Measurements from ENCODE around the gene NFE2L1.

Gene NFE2L1

GRCh38 chr17:48037838-48038323 lies 10.3 kb upstream of the NFE2L1 start:
- peaks cover 3% of the 10 kb centered on the region for H3K4me1 ChIP-seq (ENCODE audit: control insufficient read depth, insufficient read depth, low read length)
- no peaks in the 10 kb centered on the region for H3K36me3 ChIP-seq (ENCODE audit: control insufficient read depth, insufficient read depth, low read length)
- H3K9me3 ChIP-seq (ENCODE audit: control insufficient read depth, insufficient read depth, low read length), result no peaks in the 10 kb centered on the region
- peak overlapping the region; percentile 45 for H3K4me3 ChIP-seq (ENCODE audit: low read depth, low read length)
- H3K9ac ChIP-seq (ENCODE audit: low read depth, low read length), result no peak overlapping the region
- H3K27me3 ChIP-seq (ENCODE audit: control insufficient read depth, insufficient read depth, low read length), result peaks cover 28% of the 10 kb centered on the region

GRCh38 chr17:48038687-48039086 lies 9.5 kb upstream of the NFE2L1 start:
- Histone ChIP-seq H3K4me3 (ENCODE audit: low read depth, low read length) (no peak overlapping the region), H3K36me3 (ENCODE audit: control insufficient read depth, insufficient read depth, low read length) (no peaks in the 10 kb centered on the region), H3K9me3 (ENCODE audit: control insufficient read depth, insufficient read depth, low read length) (no peaks in the 10 kb centered on the region), H3K4me1 (ENCODE audit: control insufficient read depth, insufficient read depth, low read length) (peaks cover 3% of the 10 kb centered on the region), H3K9ac (ENCODE audit: low read depth, low read length) (no peak overlapping the region), H3K27me3 (ENCODE audit: control insufficient read depth, insufficient read depth, low read length) (peaks cover 32% of the 10 kb centered on the region)

GRCh38 chr17:48043176-48043575 lies 5.0 kb upstream of the NFE2L1 start:
- H3K9ac ChIP-seq (ENCODE audit: low read depth, low read length), result no peak overlapping the region
- H3K27me3 ChIP-seq (ENCODE audit: control insufficient read depth, insufficient read depth, low read length), result peaks cover 16% of the 10 kb centered on the region
- H3K4me3 ChIP-seq (ENCODE audit: low read depth, low read length), result no peak overlapping the region
- H3K4me1 ChIP-seq (ENCODE audit: control insufficient read depth, insufficient read depth, low read length), result no peaks in the 10 kb centered on the region
- H3K9me3 ChIP-seq (ENCODE audit: control insufficient read depth, insufficient read depth, low read length), result no peaks in the 10 kb centered on the region
- peaks cover 2% of the 10 kb centered on the region for H3K36me3 ChIP-seq (ENCODE audit: control insufficient read depth, insufficient read depth, low read length)

- Histone ChIP-seq H3K36me3 (ENCODE audit: control insufficient read depth, insufficient read depth, low read length) (peaks cover 2% of the 10 kb centered on the region), H3K9ac (ENCODE audit: low read depth, low read length) (no peak overlapping the region)
Observed at GRCh38 chr17:48044851-48045250, 3.3 kb upstream of the NFE2L1 start.

GRCh38 chr17:48045316-48046001 lies 2.7 kb upstream of the NFE2L1 start:
- no peaks in the 10 kb centered on the region for H3K9me3 ChIP-seq (ENCODE audit: control insufficient read depth, insufficient read depth, low read length)
- no peak overlapping the region for H3K4me3 ChIP-seq (ENCODE audit: low read depth, low read length)
- no peak overlapping the region for H3K9ac ChIP-seq (ENCODE audit: low read depth, low read length)
- H3K36me3 ChIP-seq (ENCODE audit: control insufficient read depth, insufficient read depth, low read length), result peaks cover 2% of the 10 kb centered on the region
- peaks cover 4% of the 10 kb centered on the region for H3K27me3 ChIP-seq (ENCODE audit: control insufficient read depth, insufficient read depth, low read length)
- peaks cover 2% of the 10 kb centered on the region for H3K4me1 ChIP-seq (ENCODE audit: control insufficient read depth, insufficient read depth, low read length)

More at GRCh38 chr17:48044851-48045250, 3.3 kb upstream of the NFE2L1 start:
- H3K4me3 ChIP-seq (ENCODE audit: low read depth, low read length), result no peak overlapping the region
- peaks cover 2% of the 10 kb centered on the region for H3K4me1 ChIP-seq (ENCODE audit: control insufficient read depth, insufficient read depth, low read length)
- H3K9me3 ChIP-seq (ENCODE audit: control insufficient read depth, insufficient read depth, low read length), result no peaks in the 10 kb centered on the region
- H3K27me3 ChIP-seq (ENCODE audit: control insufficient read depth, insufficient read depth, low read length), result peaks cover 4% of the 10 kb centered on the region

- Histone ChIP-seq H3K36me3 (ENCODE audit: control insufficient read depth, insufficient read depth, low read length) (peaks cover 8% of the 10 kb centered on the region), H3K9me3 (ENCODE audit: control insufficient read depth, insufficient read depth, low read length) (no peaks in the 10 kb centered on the region), H3K4me1 (ENCODE audit: control insufficient read depth, insufficient read depth, low read length) (peaks cover 8% of the 10 kb centered on the region), H3K27me3 (ENCODE audit: control insufficient read depth, insufficient read depth, low read length) (peaks cover 4% of the 10 kb centered on the region), H3K9ac (ENCODE audit: low read depth, low read length) (no peak overlapping the region), H3K4me3 (ENCODE audit: low read depth, low read length) (peak overlapping the region; percentile 98)
Observed at GRCh38 chr17:48046296-48046695, 1.9 kb upstream of the NFE2L1 start.

- Histone ChIP-seq H3K9ac (ENCODE audit: low read depth, low read length) (peak overlapping the region; percentile 80), H3K4me3 (ENCODE audit: low read depth, low read length) (peak overlapping the region; percentile 98), H3K36me3 (ENCODE audit: control insufficient read depth, insufficient read depth, low read length) (peaks cover 11% of the 10 kb centered on the region), H3K27me3 (ENCODE audit: control insufficient read depth, insufficient read depth, low read length) (peaks cover 4% of the 10 kb centered on the region), H3K4me1 (ENCODE audit: control insufficient read depth, insufficient read depth, low read length) (peaks cover 13% of the 10 kb centered on the region), H3K9me3 (ENCODE audit: control insufficient read depth, insufficient read depth, low read length) (no peaks in the 10 kb centered on the region)
Observed at GRCh38 chr17:48047113-48047740, 932 bp upstream of the NFE2L1 start.

GRCh38 chr17:48048384-48049126 lies 396 bp downstream of the NFE2L1 start:
- peak overlapping the region; percentile 75 for H3K4me3 ChIP-seq (ENCODE audit: low read depth, low read length)
- peaks cover 18% of the 10 kb centered on the region for H3K36me3 ChIP-seq (ENCODE audit: control insufficient read depth, insufficient read depth, low read length)
- peak overlapping the region; percentile 90 for H3K9ac ChIP-seq (ENCODE audit: low read depth, low read length)
- H3K4me1 ChIP-seq (ENCODE audit: control insufficient read depth, insufficient read depth, low read length), result peaks cover 26% of the 10 kb centered on the region
- H3K9me3 ChIP-seq (ENCODE audit: control insufficient read depth, insufficient read depth, low read length), result no peaks in the 10 kb centered on the region
- H3K27me3 ChIP-seq (ENCODE audit: control insufficient read depth, insufficient read depth, low read length), result no peaks in the 10 kb centered on the region

GRCh38 chr17:48051283-48051682 lies 3.1 kb downstream of the NFE2L1 start:
- Histone ChIP-seq H3K9ac (ENCODE audit: low read depth, low read length) (no peak overlapping the region), H3K4me3 (ENCODE audit: low read depth, low read length) (no peak overlapping the region), H3K36me3 (ENCODE audit: control insufficient read depth, insufficient read depth, low read length) (peaks cover 18% of the 10 kb centered on the region), H3K27me3 (ENCODE audit: control insufficient read depth, insufficient read depth, low read length) (no peaks in the 10 kb centered on the region), H3K9me3 (ENCODE audit: control insufficient read depth, insufficient read depth, low read length) (no peaks in the 10 kb centered on the region), H3K4me1 (ENCODE audit: control insufficient read depth, insufficient read depth, low read length) (peaks cover 36% of the 10 kb centered on the region)

GRCh38 chr17:48051706-48052486 lies 3.7 kb downstream of the NFE2L1 start:
- H3K27me3 ChIP-seq (ENCODE audit: control insufficient read depth, insufficient read depth, low read length), result no peaks in the 10 kb centered on the region
- peaks cover 23% of the 10 kb centered on the region for H3K36me3 ChIP-seq (ENCODE audit: control insufficient read depth, insufficient read depth, low read length)
- peaks cover 40% of the 10 kb centered on the region for H3K4me1 ChIP-seq (ENCODE audit: control insufficient read depth, insufficient read depth, low read length)
- H3K9me3 ChIP-seq (ENCODE audit: control insufficient read depth, insufficient read depth, low read length), result no peaks in the 10 kb centered on the region
- H3K9ac ChIP-seq (ENCODE audit: low read depth, low read length), result no peak overlapping the region
- peak overlapping the region; percentile 27 for H3K4me3 ChIP-seq (ENCODE audit: low read depth, low read length)
